GM21390 (cell line): Measurements from ENCODE around the gene ITSN2.
"Not testable (repeated sequence)": the region's sequence is repeated elsewhere in the genome, so short reads cannot be mapped to it uniquely, and the experiment has no call there.

Source experiments
- ATAC-seq: cut with Tn5 transposase; IDR thresholded peaks from one replicate; pipeline ENCODE4 v1.9.1; 2021; ENCODE audit not compliant: unreplicated experiment

Gene ITSN2

DNA sequence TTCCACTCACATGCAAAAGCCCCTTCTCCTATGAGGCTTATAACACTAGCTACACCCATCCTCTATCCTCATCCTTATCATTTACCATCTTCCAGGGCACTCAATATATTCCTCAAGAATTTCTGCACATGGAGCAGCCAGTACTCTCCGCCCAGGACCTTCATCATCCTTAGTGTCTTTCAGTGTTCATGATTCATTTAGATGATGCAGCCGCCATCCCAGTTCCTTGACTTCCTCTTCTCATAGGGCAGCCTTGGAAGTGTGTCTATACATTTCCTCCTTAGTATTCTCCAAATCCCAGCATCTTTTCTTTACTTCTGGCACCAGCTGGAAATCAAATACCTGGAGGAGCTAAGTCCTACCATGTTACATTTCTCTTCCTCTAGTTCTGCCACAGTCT, 3.0 kb upstream of the ITSN2 start:
- no peak for ATAC-seq

DNA sequence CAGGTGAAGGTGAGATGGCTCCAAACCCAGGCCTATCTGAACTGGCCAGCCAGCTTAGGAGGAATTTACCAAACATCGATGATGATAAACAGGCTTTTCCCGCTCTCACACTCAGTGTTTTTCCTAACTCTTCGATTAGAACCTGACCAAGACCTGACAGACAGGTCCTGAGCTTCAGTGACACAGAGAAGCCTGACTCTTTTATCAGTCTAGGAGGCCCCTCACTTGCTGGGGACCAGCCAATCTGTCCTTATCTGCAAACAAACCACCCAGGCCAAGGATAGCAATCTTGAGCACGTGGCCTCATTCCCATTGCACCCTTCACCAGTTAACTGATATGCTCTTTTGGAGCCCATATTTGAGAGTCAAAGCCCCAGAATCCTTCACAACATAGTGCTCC, 1.9 kb upstream of the ITSN2 start:
- ATAC-seq, result no peak

- ATAC-seq, result no peak
These were observed 611 bp upstream of the ITSN2 start for GRCh38 chr2:24360963-24361330.

DNA sequence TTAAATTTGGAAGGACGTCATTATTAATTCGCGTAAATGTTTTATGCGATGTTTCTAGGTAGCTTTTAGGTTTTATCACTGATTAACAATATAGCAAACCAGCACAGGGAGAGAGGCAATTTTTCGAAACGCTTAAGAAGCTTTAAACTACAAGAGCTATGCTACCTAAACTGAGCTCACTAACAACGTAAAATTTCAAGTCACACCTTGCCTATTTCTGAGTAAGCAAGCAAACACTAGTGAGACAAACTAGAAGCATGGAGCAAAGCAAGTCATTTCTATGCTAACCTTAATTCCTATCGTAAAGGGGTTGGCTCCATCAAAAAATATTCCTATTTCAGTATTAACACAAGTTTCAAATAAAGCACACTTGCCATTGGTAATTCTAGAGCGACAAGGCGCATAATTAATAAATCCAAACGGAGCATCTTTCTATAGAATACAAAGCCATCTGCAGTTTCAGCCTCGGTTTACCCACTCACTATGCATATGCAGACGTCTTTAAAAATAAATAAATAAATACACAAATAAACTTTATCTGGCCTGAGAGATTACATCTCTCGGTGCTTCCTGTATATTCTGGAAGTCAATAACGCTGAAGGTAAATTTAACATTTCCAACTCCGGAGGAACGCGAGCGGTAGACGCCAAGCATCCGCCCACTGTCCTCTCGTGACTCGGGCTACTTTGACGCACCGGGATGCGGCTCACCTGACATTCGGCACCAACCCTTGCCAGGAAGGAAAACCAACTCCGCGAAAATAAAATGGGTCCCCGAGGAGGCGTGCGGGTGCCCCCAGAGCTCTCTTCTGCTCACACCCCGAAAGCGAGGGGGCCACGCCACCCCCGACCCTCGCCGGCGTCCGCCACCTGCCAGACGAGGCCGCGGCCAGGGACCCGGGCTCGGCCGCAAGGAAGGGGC, 947 bp downstream of the ITSN2 start:
- peak; percentile 3 for ATAC-seq

GRCh38 chr2:24357767-24358166, 2.6 kb downstream of the ITSN2 start:
- not testable (repeated sequence) for ATAC-seq

GRCh38 chr2:24357115-24357514, 3.2 kb downstream of the ITSN2 start:
- not testable (repeated sequence) for ATAC-seq

- peak; percentile 41 for ATAC-seq
These were observed 5.4 kb downstream of the ITSN2 start for GRCh38 chr2:24354957-24355356.

GRCh38 chr2:24354395-24354794, 5.9 kb downstream of the ITSN2 start:
- no peak for ATAC-seq

- ATAC-seq, result no peak
These were observed 6.4 kb downstream of the ITSN2 start for GRCh38 chr2:24353973-24354372.

- ATAC-seq, result no peak
These were observed 7.0 kb downstream of the ITSN2 start for GRCh38 chr2:24353364-24353763.

DNA sequence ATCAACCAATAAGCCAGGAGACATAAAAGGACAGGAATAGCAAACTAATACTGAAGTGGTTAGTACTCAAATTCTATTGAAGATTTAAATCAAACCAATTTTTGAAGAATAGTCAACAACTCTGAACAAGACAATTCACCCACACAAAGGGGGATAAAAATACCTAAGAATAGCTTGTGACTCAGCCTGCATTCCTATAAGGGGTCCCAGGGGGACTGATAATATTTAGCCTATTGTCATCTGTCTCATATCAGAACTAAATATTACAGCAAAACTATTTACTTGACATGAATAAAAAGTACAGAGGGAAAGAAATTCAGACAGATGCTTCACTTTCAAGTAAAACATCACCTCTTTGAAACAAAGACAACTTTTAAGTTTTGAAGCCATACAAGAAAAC, 7.7 kb downstream of the ITSN2 start:
- ATAC-seq, result no peak

DNA sequence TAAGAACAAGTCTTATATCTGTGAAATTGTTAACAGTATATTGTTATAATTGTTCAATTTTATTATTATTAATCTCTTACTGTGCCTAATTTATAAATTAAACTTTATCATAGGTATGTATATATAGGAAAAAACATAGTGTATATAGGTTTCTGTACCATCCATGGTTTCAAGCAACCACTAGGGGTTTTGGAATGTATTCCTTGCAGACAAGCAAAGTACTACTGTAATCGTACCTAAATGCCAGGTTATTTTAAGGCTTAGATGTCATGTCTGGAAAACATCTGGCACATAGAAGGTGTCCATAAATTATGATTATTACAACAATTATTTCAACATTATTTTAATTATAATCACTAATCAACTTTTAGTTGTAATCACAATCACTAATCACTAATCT, 8.4 kb downstream of the ITSN2 start:
- ATAC-seq, result no peak

- no peak for ATAC-seq
These were observed 8.8 kb downstream of the ITSN2 start for GRCh38 chr2:24351627-24351938.

DNA sequence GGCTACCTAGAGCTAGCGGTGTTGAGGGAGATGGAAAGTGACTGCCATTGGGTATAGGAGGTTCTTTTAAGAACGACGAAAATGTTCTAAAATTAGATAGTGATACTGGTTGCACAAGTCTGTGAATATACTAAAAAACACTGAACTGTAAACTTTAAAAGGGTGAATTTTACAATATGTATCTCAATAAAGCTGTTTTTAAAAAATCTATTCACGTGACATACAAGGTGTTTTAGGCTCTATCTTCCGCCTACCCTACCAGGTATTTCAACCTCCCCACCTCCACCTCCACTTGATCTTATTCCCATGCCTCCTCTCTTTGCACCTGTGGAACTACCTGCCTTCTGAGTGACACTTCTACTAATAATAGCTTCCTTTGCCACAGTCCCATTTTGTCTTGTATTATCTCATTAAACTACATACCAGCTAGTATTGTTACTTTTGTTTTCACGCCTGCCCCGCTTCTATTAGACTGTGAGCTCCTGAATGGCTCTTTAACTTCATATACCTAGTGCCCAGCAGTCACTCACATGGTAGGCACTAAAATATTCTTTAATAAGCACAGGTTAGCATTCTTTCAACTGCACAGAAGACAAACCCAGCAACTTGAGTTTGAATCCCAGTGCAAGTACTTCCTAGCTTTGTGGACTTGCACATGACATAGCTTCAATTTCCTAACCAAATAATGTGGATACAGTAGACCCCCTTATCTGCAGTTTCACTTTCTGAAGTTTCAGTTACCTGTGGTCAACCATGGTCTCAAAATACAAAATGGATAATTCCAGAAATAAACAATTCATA, 9.3 kb downstream of the ITSN2 start:
- ATAC-seq, result no peak

DNA sequence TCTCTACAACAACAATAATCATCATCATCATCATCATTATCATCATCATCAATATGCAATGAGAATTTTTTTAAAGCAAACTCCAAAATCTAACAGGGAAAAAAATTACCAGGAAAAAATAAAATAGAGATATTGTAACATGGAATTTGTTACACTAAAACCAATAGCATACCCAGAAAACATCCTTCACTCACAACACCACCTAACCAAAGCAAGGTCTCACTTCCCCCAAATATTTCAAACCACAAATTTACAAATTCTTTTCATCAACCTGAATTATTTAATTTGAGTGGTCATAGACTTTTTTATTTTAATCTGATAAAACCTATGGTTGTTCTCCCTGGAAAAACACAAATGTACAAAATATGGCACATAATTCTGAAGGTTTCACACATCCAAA, 11.2 kb downstream of the ITSN2 start:
- no peak for ATAC-seq

DNA sequence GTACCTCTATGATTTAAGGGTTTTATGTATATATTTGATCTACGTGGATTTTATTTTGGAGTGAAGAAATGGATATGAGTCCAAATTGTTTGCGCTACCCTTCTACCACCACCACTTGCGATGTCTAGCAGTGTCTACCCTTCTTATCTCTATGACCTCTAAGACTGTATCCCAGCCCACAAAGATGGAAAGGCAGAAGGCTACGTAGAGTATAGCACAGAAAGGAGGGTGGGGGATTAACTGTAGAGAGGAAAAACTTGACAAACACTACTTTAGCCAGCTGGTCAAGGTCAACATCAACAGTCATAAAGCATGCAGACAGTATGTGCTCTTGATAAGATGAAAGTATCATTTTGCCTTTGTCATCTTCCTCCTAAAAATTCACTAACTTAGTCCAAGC, 14.4 kb downstream of the ITSN2 start:
- no peak for ATAC-seq

GRCh38 chr2:24343225-24343882, 17.0 kb downstream of the ITSN2 start:
- peak; percentile 62 for ATAC-seq

DNA sequence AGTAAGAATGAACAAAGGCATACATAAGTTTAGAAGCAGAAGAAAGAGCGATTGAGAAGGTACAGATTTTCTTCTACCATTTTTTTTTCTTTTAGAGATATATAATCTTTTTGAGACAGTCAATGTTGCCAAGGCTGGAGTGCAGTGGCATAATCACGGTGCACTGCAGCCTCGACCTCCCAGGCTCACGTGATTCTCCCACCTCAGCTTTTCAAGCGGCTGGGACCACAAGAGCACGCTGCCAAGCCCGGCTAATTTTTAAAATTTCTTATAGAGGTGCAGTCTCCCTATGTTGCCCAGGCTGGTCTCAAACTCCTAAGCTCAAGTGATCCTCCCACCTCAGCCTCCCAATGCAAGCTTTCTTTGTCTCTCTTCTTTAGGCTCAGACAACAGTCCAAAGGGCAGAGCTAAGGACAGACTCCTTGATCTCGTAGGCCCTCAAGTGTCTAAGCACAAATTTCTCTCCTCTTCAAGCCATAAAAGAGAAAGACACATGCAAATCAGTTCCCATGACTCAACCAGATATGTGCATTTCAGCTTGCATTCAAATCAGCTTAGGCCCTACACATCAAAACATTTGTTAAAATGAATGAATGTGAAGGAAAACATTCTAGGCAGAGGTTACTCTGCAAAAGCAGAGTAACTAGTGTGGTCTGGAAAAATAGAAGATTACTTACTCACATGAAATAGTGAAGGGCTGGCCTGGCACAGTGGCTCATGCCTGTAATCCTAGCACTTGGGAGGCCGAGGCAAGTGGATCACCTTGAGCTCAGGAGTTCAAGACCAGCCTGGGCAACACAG, 18.0 kb downstream of the ITSN2 start:
- ATAC-seq, result peak; percentile 61

DNA sequence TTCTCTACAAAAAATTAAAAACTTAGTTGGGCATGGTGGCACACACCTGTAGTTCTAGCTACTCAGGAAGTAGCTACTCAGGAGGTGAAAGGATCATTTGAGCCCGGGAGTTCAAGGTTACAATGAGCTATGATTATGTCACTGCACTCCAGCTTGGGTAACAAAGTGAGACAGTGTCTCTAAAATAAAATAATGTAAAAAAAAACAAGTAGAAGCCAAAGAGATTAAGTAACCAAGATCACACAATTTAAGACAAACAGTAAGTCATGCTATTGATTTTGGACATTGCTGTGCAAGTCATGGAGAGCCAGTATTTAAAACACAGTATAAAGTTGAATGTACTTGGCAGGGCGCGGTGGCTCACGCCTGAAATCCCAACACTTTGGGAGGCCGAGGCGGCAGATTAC, 20.5 kb downstream of the ITSN2 start:
- no peak for ATAC-seq

- ATAC-seq, result not testable (repeated sequence)
These were observed 21.2 kb downstream of the ITSN2 start for GRCh38 chr2:24339098-24339497.

- no peak for ATAC-seq
These were observed 22.4 kb downstream of the ITSN2 start for GRCh38 chr2:24337890-24338289.
